T-helper 1 cell treated with Interleukin-12 subunit alpha and Interleukin-12 subunit beta and Interleukin-4 antibody, amounts not matched to agents 30 ng/mL and 1 ng/mL, for 36 hours (primary cell): ENCODE measurements around the gene GULP1. TPM values are rescaled to one million over a fixed set of nuclear protein-coding genes. Genes with fewer than 3 reads are reported as not detected.
"Not testable (repeated sequence)": the region's sequence is repeated elsewhere in the genome, so short reads cannot be mapped to it uniquely, and the experiment has no call there.

Source experiments
- intact Hi-C: fragments of 100-400 bp; cut with micrococcal nuclease; formaldehyde crosslinking; loops from one replicate; pipeline ENCODE4 v1.15.1; 2024
- total RNA-seq: library from RNA; stranded (reverse); gene quantifications from 2 replicates; pipeline ENCODE4 v1.2.3, GENCODE V29; 2022

The GULP1 gene
- not detected in 2 replicates for total RNA-seq

GRCh38 chr2:188291617-188292347 lies at the start of gene GULP1:
GULP1 (plus strand) TSS chr2:188291874; CDS start chr2:188477703, 185,829 bp downstream.
- intact Hi-C loops, result no loop called here

- intact Hi-C loops, result no loop called here
Measured at GRCh38 chr2:188243381-188243780, 48.3 kb upstream of the GULP1 start.

GRCh38 chr2:188244383-188244782 lies 47.3 kb upstream of the GULP1 start:
- intact Hi-C loops, result no loop called here

GRCh38 chr2:188245230-188245629 lies 46.4 kb upstream of the GULP1 start:
- intact Hi-C loops, result no loop called here

- intact Hi-C loops, result no loop called here
Measured at GRCh38 chr2:188248513-188248912, 43.2 kb upstream of the GULP1 start.

GRCh38 chr2:188251034-188251433 lies 40.6 kb upstream of the GULP1 start:
- intact Hi-C loops, result no loop called here

DNA sequence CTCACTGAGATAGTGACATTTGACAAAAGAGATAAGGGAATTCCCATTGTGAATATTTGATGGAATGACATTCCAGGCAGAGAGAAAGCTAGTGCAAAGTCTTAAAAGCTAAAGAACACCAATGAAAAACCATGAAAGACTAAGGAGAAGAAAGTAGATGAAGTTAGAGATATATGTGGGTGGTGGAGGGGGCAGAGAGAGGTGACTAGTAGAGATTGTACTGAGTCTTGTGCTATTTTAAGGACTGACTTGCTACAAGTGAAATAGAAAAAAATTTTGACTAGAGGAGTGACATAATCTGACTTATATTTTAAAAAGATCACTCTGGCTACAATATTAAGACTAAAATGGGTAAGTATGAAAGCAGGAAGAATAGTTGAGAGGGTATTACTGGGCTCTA lies 35.3 kb upstream of the GULP1 start:
- intact Hi-C loops, result no loop called here

DNA sequence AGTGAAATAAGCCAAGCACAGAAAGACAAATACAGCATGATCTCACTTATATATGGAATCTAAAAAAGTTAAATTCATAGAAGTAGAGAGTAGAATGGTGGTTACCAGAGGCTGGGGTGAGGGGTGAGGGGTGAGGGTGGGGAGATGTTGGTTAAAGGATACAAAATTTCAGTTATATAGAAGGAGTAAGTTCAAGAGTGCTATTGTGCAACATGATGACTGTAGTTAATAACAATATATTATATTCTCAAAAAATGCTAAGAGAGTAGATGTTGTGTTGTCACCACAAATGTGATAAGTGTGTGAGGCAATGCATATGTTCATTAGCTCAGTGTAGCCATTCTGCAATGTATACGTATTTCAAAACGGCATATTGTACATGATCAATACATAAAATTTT lies 26.4 kb upstream of the GULP1 start:
- intact Hi-C loops, result no loop called here

GRCh38 chr2:188267776-188268175 lies 23.9 kb upstream of the GULP1 start:
- intact Hi-C loops, result no loop called here

GRCh38 chr2:188269004-188269403 lies 22.7 kb upstream of the GULP1 start:
- intact Hi-C loops, result no loop called here

GRCh38 chr2:188272121-188272520 lies 19.6 kb upstream of the GULP1 start:
- intact Hi-C loops, result no loop called here

DNA sequence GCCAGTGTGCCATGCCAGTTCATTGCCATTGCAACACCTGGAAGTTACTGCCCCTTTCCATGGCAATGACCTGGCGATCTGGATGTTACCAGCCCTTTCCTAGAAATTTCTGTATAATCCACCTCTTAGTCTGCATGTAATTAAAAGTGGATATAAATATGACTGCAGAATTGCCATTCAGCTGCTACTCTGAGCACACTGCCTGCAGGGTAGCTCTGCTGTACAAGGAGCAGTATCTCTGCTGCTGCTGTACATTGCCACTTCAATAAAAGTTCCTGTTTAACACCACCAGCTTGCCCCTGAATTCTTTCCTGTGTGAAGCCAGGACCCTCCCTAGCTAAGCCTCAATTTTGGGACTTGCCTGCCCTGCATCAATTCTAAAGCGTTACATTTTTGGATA lies 17.4 kb upstream of the GULP1 start:
- intact Hi-C loops, result no loop called here

- intact Hi-C loops, result no loop called here
Measured at GRCh38 chr2:188276255-188276654, 15.4 kb upstream of the GULP1 start.

DNA sequence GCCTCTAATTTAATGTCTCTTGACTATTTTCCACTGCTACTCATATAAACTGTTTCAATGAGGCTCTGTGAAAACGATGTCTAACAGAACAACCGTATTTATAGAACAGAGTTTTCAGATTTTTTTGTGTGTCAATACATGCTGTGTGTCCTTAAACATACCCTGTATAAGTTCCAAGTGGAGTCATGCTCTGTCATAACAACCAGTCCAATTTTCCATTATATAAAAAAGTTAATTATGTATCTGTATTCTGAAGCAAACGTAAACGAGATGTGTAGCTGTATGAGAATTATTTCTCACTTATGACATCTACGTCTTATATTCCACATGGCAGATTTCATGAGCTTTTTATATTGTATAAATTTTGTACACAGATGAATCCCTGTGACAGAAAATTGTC lies 13.9 kb upstream of the GULP1 start:
- intact Hi-C loops, result no loop called here

- intact Hi-C loops, result no loop called here
Measured at GRCh38 chr2:188278388-188279092, 13.1 kb upstream of the GULP1 start.

- intact Hi-C loops, result no loop called here
Measured at GRCh38 chr2:188279093-188279445, 12.6 kb upstream of the GULP1 start.

DNA sequence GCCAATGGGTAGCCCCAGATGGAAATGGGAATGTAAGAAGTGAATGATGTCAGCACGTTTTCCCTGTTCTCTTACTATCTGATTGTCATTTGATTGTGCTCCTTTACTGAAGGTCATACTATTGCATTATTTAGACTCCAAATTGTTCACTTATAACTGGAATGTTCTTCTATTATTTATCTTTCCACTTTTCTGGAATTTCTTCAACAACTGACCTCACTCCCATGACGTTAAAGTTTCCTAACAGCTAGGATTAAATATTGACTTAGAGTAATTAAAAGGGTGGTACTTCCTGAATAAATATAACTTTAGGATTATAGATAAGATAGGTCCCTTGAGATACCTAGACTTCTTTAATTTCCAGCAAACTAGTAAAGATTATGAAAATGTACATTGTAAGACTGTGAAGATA lies 10.9 kb upstream of the GULP1 start:
- intact Hi-C loops, result no loop called here

DNA sequence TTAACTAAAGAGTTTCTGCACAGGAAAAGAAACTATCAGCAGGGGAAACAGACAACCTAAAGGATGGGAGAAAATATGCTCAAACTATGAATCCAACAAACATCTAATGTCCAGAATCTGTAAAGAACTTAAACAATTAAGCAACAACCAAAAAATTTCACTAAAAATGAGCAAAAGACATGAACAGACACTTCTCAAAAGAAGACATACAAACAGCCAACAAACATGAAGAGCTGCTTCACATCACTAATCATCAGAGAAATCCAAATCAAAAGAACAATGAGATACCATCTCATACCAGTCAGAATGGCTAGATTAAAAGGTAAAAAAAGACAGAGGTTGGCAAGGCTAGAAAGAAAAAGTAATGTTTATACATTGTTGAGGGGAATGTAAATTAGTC lies 8.8 kb upstream of the GULP1 start:
- intact Hi-C loops, result no loop called here

DNA sequence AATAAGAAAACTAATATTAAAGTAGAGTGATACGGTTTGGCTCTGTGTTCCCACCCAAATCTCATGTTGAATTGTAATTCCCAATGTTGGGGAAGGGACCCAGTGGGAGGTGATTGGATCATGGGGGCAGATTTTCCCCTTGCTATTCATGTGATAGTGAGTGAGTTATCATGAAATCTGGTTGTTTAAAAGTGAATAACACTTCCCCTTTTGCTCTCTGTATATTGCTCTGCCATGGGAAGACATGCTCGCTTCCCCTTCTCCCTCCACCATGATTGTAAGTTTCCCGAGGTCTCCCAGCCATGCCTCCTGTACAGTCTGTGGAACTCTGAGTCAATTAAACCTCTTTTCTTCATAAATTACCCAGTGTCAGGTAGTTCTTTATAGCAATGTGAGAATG lies 7.4 kb upstream of the GULP1 start:
- intact Hi-C loops, result not testable (repeated sequence)

GRCh38 chr2:188285049-188285448 lies 6.6 kb upstream of the GULP1 start:
- intact Hi-C loops, result no loop called here

- intact Hi-C loops, result no loop called here
Measured at GRCh38 chr2:188285774-188286173, 5.9 kb upstream of the GULP1 start.

- intact Hi-C loops, result no loop called here
Measured at GRCh38 chr2:188291142-188291616, 495 bp upstream of the GULP1 start.
